Stomach smooth muscle (tissue), 2 donors: ENCODE results near the gene NPAT.
"Not testable (repeated sequence)": the region's sequence is repeated elsewhere in the genome, so short reads cannot be mapped to it uniquely, and the experiment has no call there.

Source experiments
- H3K27ac ChIP-seq: one replicate; pipeline ENCODE4 v1.7.0; 2013; ENCODE audit warnings: mild to moderate bottlenecking, low read length, inconsistent platforms
- H3K27me3 ChIP-seq, 2 donors: one replicate each; pipeline ENCODE4 v1.7.0; 2013; ENCODE audit warnings: low read length in 2 of 2; ENCODE audit not compliant: insufficient read depth in 2 of 2, control insufficient read depth in 1 of 2
- H3K36me3 ChIP-seq, 2 donors: one replicate each; pipeline ENCODE4 v1.7.0; 2013; ENCODE audit warnings: low read length in 2 of 2; ENCODE audit not compliant: control insufficient read depth in 2 of 2, insufficient read depth in 2 of 2
- H3K4me1 ChIP-seq: one replicate; pipeline ENCODE4 v1.7.0; 2013; ENCODE audit warnings: low read length; ENCODE audit not compliant: control insufficient read depth, insufficient read depth
- H3K4me3 ChIP-seq, 2 donors: one replicate each; pipeline ENCODE4 v1.7.0; 2013; ENCODE audit warnings: low read length in 2 of 2
- H3K9ac ChIP-seq, 2 donors: one replicate each; pipeline ENCODE4 v1.7.0; 2013; ENCODE audit warnings: low read length in 2 of 2, mild to moderate bottlenecking in 1 of 2
- H3K9me3 ChIP-seq, 2 donors: one replicate each; pipeline ENCODE4 v1.7.0; 2013; ENCODE audit warnings: low read length in 2 of 2; ENCODE audit not compliant: control insufficient read depth in 2 of 2
- donor health status: healthy.
- donor health status: Pancreatic carcinoma.

Gene NPAT

DNA sequence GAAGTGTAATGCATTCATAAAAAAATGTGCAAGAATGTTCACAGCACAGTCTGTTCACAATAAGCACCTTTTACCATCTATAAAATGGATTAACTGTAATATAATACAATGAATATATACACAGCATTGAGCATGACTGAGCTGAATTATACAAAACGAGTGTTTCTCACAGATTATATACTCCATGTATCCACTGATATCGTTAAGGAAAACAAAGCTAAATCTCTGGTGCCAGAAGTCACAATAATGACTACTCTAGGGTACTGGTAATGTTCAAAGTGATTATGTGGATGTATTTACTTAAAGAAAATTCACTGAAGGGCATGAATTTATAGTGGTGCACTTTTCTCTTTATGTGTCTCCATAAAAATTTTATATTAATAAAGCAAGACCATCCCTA is 67.8 kb downstream of the NPAT start:
- H3K36me3 ChIP-seq, result peaks cover 8 to 9% of the 10 kb centered on the region in 2 donors
- H3K27ac ChIP-seq, result no peak overlapping the region

DNA sequence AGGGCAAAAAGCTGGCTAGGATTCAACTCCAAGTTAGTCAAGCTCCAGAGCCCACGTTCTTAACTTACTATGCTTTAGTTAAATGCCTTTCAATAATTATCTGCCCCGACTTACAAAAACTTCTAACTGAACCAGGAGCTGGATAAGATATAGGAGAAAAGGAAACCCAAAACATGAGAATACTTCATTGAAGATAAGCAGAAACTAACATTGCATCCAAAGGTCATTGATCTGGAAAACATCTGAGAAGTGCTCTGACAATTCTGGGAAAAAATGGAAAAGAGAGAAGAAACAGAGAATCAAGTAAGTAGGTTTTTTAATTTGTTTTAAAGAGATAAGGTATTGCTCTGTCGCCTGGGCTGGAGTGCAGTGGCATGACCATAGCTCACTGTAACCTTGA is 73.9 kb downstream of the NPAT start:
- H3K9ac ChIP-seq, result no peak overlapping the region
- H3K36me3 ChIP-seq, result peaks cover 29 to 35% of the 10 kb centered on the region in 2 donors
- H3K27me3 ChIP-seq, result no peaks in the 10 kb centered on the region
- no peaks in the 10 kb centered on the region for H3K9me3 ChIP-seq
- no peak overlapping the region for H3K27ac ChIP-seq
- no peak overlapping the region for H3K4me3 ChIP-seq
- H3K4me1 ChIP-seq, result no peaks in the 10 kb centered on the region

More for the DNA sequence above, 67.8 kb downstream of the NPAT start:
- H3K9me3 ChIP-seq, result no peaks in the 10 kb centered on the region
- no peaks in the 10 kb centered on the region for H3K4me1 ChIP-seq
- no peak overlapping the region for H3K4me3 ChIP-seq
- H3K9ac ChIP-seq, result no peak overlapping the region
- no peaks in the 10 kb centered on the region for H3K27me3 ChIP-seq

DNA sequence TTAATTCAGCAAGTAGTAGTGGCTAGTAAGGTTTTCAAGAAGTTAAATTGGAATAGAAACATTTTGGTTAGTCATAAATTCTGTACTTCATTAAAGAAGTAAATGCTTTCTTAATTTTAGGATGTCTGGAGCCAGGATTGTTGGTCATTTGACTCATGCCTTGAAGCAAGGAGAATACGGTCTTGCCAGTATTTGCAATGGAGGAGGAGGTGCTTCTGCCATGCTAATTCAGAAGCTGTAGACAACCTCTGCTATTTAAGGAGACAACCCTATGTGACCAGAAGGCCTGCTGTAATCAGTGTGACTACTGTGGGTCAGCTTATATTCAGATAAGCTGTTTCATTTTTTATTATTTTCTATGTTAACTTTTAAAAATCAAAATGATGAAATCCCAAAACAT is 75.3 kb downstream of the NPAT start:
- Histone ChIP-seq H3K9me3 (no peaks in the 10 kb centered on the region), H3K4me1 (no peaks in the 10 kb centered on the region), H3K27ac (no peak overlapping the region), H3K27me3 (no peaks in the 10 kb centered on the region), H3K4me3 (no peak overlapping the region), H3K36me3 (peaks cover 43 to 48% of the 10 kb centered on the region in 2 donors), H3K9ac (no peak overlapping the region)

DNA sequence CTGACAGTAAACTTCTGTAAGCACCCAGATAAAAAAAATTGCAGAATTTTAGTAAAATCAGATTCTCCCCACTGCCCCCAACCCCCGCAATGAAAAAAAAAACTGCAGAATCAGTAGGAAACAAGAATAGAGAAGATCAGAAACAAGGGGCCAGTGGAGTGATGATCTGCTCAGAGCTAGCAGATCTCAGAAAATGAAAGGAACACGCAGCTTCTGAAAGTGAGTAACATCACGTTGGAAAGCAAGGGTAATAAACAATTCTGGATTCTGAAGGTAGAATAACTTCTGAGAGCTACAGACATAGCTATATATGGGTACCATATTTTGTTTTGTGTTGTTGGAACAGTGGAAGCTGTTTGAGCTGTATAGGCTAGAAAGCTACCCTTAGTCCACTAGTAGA is 77.8 kb downstream of the NPAT start:
- H3K27me3 ChIP-seq, result no peaks in the 10 kb centered on the region
- H3K36me3 ChIP-seq, result peaks cover 44 to 61% of the 10 kb centered on the region in 2 donors
- H3K9me3 ChIP-seq, result no peaks in the 10 kb centered on the region
- H3K9ac ChIP-seq, result no peak overlapping the region
- no peaks in the 10 kb centered on the region for H3K4me1 ChIP-seq
- no peak overlapping the region for H3K27ac ChIP-seq
- no peak overlapping the region for H3K4me3 ChIP-seq

DNA sequence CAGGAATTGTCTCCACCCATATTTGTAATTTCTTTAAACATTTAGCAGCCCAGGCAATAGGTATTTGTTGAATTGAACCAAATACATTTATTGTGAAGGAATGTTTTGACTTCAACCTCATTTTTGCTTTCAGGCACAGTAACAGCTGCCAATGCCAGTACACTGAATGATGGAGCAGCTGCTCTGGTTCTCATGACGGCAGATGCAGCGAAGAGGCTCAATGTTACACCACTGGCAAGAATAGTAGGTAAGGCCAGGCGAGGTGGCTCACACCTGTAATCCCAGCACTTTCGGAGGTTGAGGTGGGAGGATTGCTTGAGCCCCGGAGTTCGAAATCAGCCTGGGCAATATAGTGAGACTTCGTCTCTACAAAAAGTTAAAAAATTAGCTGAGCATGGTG is 80.1 kb downstream of the NPAT start:
- Histone ChIP-seq H3K4me3 (no peak overlapping the region), H3K4me1 (no peaks in the 10 kb centered on the region), H3K9me3 (no peaks in the 10 kb centered on the region), H3K27me3 (no peaks in the 10 kb centered on the region), H3K9ac (no peak overlapping the region), H3K36me3 (peaks cover 32 to 61% of the 10 kb centered on the region in 2 donors), H3K27ac (no peak overlapping the region)

DNA sequence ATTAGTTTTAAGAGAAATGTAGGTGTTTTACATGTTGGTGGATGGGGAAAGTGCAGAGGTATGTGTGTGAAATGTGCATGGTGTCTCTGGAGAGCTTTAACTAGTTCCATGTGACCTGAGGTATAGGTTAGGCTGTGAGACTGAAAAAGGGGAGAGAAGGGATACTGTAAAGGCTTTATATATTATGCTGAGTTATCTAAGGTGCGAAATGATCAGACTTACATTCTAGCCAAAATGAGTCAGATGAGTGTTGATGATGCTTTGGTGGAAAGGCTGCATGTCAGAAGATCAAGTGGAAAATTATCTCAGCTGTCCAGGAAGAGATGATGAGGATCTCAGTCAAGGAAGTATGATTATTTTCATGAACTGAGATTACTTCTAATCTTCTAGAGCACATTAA is 85.2 kb downstream of the NPAT start:
- Histone ChIP-seq H3K9me3 (no peaks in the 10 kb centered on the region), H3K27ac (no peak overlapping the region), H3K9ac (no peak overlapping the region), H3K4me1 (no peaks in the 10 kb centered on the region), H3K27me3 (no peaks in the 10 kb centered on the region), H3K4me3 (no peak overlapping the region), H3K36me3 (peaks cover 16 to 43% of the 10 kb centered on the region in 2 donors)

DNA sequence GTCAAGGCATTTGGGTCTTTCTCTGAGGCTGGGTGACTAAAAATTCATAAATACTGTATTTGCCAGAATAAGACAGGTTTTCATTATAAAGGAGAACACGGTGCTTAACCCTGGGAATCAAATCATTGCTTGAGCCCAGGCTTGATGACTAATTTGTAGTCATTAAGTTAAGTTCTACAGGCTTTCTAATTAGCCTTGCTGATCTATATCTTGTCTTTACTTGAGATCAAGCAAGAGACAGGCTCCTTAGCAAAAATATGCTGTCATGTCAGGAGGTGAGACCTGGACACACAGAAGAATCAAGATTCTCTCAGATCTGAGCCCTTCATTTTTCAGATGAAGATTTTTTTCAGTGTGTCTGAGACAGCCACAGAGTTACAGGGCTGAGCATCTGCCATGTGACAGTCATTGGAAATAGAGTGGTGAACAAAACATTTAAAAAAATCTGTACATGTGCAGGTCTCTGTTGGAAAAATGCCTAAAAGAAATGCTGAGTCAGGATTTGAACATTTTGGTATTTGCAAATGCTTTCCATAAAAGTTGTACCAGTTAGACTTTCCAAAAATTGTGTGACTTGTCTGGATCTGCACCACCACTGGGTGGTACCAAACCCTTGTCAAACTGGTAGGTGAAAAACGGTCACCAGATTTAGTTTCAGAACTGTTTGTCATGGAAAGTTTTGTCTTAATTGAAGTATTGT is 86.4 kb downstream of the NPAT start:
- H3K9ac ChIP-seq, result no peak overlapping the region
- H3K9me3 ChIP-seq, result no peaks in the 10 kb centered on the region
- no peak overlapping the region for H3K4me3 ChIP-seq
- no peak overlapping the region for H3K27ac ChIP-seq
- H3K27me3 ChIP-seq, result no peaks in the 10 kb centered on the region
- H3K4me1 ChIP-seq, result no peaks in the 10 kb centered on the region
- peaks cover 13 to 35% of the 10 kb centered on the region in 2 donors for H3K36me3 ChIP-seq

DNA sequence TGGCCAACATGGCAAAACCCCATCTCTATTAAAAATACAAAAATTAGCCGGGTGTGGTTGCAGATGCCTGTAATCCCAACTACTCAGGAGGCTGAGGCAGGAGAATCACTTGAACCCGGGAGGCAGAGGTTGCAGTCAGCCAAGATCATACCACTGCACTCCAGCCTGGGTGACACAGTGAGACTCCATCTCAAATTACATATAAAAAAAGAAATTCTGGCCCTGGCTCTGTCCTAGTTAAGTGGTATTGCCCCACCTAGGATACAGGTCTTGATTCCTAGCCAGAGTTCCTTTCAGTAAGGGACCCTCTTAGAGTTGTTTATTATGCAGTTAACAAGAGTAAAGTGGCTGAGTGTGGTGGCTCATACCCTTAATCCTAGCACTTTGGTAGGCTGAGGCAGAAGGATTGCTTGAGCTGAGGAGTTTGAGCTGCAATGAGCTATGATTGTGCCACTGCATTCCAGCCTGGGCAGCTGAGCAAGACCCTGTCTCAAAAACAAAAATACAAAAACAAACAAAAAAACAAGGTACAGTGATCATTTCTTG is 89.4 kb downstream of the NPAT start:
- H3K27ac ChIP-seq, H3K9me3 ChIP-seq, H3K27me3 ChIP-seq, H3K4me3 ChIP-seq, H3K9ac ChIP-seq, H3K4me1 ChIP-seq: not testable (repeated sequence)
- H3K36me3 ChIP-seq, result peaks cover 12 to 18% of the 10 kb centered on the region in 2 donors

DNA sequence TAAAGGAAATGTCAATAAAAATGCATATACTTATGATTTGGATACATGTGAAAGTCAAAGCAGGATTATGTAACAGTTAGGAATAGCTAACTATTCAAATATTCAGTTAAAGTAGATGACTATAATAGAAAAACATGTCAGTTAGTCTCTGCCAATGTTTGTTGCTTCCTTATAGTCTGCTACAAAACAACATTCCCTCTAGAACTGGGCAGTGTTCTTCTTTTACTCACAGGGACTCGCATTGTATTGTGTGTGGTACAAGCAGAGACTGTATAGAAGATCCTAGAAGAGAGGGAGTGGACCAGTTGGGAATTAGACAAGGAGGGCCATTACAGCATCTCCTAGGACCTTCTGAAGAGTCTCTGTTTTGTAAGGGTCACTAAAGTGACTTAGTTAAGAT is 90.4 kb downstream of the NPAT start:
- Histone ChIP-seq H3K4me3 (no peak overlapping the region), H3K27me3 (no peaks in the 10 kb centered on the region), H3K4me1 (no peaks in the 10 kb centered on the region), H3K36me3 (peaks cover 12 to 19% of the 10 kb centered on the region in 2 donors), H3K9ac (no peak overlapping the region), H3K27ac (no peak overlapping the region), H3K9me3 (no peaks in the 10 kb centered on the region)

DNA sequence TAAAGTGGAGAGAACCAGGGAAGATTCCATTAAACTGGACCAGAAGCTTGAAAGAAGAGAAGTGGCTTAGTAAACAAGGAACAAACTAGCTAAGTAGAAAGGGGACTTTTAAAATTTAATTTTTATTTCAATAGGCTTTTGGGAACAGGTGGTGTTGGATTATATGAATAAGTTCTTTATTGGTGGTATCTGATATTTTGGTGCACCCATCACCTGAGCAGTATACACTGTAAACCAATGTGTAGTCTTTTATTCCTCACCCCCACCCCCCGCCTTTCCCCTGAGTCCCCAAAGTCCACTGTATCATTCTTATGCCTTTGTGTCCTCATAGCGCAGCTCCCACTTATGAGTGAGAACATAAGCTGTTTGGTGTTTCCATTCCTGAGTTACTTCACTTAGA is 93.7 kb downstream of the NPAT start:
- no peaks in the 10 kb centered on the region for H3K27me3 ChIP-seq
- no peaks in the 10 kb centered on the region for H3K9me3 ChIP-seq
- H3K36me3 ChIP-seq, result peaks cover 6 to 8% of the 10 kb centered on the region in 2 donors
- H3K4me1 ChIP-seq, result peaks cover 8% of the 10 kb centered on the region
- no peak overlapping the region for H3K27ac ChIP-seq
- H3K4me3 ChIP-seq, result no peak overlapping the region
- no peak overlapping the region for H3K9ac ChIP-seq

DNA sequence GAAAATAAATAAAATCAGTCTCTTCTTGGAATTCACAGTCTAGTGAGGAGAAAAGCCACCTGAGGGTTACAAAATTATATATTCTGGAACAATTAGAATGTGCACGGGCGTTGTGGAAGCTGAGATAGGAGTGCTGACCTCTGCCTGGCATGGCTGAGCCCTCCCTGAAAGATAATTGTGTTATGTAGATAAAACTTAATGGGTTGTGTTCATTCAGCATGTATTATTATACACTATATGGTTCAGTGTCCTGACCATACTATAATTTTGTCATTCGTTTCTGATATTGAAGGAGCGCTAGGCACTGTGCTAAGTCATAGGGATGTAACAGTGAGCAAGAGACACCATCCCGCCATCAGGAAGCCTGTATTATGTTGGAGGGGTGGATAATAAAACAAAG is 97.3 kb downstream of the NPAT start:
- Histone ChIP-seq H3K9me3 (no peaks in the 10 kb centered on the region), H3K36me3 (peaks cover 5 to 6% of the 10 kb centered on the region in 2 donors), H3K27ac (no peak overlapping the region), H3K4me3 (no peak overlapping the region), H3K27me3 (no peaks in the 10 kb centered on the region), H3K9ac (no peak overlapping the region), H3K4me1 (peaks cover 21% of the 10 kb centered on the region)
